ENCODE measurements around the gene TSHZ2. TPM values are rescaled to one million over a fixed set of nuclear protein-coding genes. Genes with fewer than 3 reads are reported as not detected.

The TSHZ2 gene
- total and polyA plus RNA-seq, 4 donors, result 0.93 to 8.8 (median 3.8) TPM

- Histone ChIP-seq H3K9ac (ENCODE audit: insufficient read depth in 1 of 2, low read length in 2 of 2) (no peak overlapping the region), H3K4me3 (no peak overlapping the region), H3K4me1 (ENCODE audit: control insufficient read depth in 5 of 5, insufficient read depth in 5 of 5, low read length in 5 of 5) (peaks cover 0 to 19% (median 8%) of the 10 kb centered on the region in 5 donors), H3K36me3 (ENCODE audit: control insufficient read depth in 4 of 4, insufficient read depth in 4 of 4, low read length in 4 of 4) (no peaks in the 10 kb centered on the region), H3K9me3 (ENCODE audit: control insufficient read depth in 4 of 4, insufficient read depth in 3 of 4, low read length in 3 of 4) (no peaks in the 10 kb centered on the region), H3K27me3 (ENCODE audit: control insufficient read depth in 3 of 3, insufficient read depth in 3 of 3, low read length in 2 of 3) (no peaks in the 10 kb centered on the region), H3K27ac (ENCODE audit: low read depth in 1 of 2, low read length in 1 of 2) (no peak overlapping the region)
- WGBS, 2 donors, result 87 to 88% methylated on average over 7 of the region's 7 CpGs
- DNase-seq (no peak), ATAC-seq (ENCODE audit: insufficient read depth, low FRiP score) (no peak)
- TF ChIP-seq CTCF (IDR thresholded peaks at IDR 0.05; ENCODE audit: control extremely low read depth, extremely low read depth), result no peak
These were observed 111.3 kb downstream of the TSHZ2 start for GRCh38 chr20:53083411-53083810.

GRCh38 chr20:53084408-53084997 is 112.3 kb downstream of the TSHZ2 start:
- H3K36me3 ChIP-seq (ENCODE audit: control insufficient read depth in 4 of 4, insufficient read depth in 4 of 4, low read length in 4 of 4), result no peaks in the 10 kb centered on the region
- no peak for ATAC-seq (ENCODE audit: insufficient read depth, low FRiP score)

GRCh38 chr20:53085720-53086119 is 113.6 kb downstream of the TSHZ2 start:
- no peak for ATAC-seq (ENCODE audit: insufficient read depth, low FRiP score)
- no peaks in the 10 kb centered on the region for H3K27me3 ChIP-seq (ENCODE audit: control insufficient read depth in 3 of 3, insufficient read depth in 3 of 3, low read length in 2 of 3)
- DNase-seq, result no peak
- no peaks in the 10 kb centered on the region for H3K9me3 ChIP-seq (ENCODE audit: control insufficient read depth in 4 of 4, insufficient read depth in 3 of 4, low read length in 3 of 4)
- no peaks in the 10 kb centered on the region for H3K36me3 ChIP-seq (ENCODE audit: control insufficient read depth in 4 of 4, insufficient read depth in 4 of 4, low read length in 4 of 4)
- 58 to 82% methylated on average over 5 of the region's 5 CpGs for WGBS, 2 donors
- H3K4me3 ChIP-seq, result no peak overlapping the region
- TF ChIP-seq CTCF (IDR thresholded peaks at IDR 0.05; ENCODE audit: control extremely low read depth, extremely low read depth), result no peak
- H3K4me1 ChIP-seq (ENCODE audit: control insufficient read depth in 5 of 5, insufficient read depth in 5 of 5, low read length in 5 of 5), result peaks cover 0 to 8% (median 4%) of the 10 kb centered on the region in 5 donors
- H3K27ac ChIP-seq (ENCODE audit: low read depth in 1 of 2, low read length in 1 of 2), result no peak overlapping the region
- no peak overlapping the region for H3K9ac ChIP-seq (ENCODE audit: insufficient read depth in 1 of 2, low read length in 2 of 2)

More at GRCh38 chr20:53084408-53084997, 112.3 kb downstream of the TSHZ2 start:
- H3K4me1 ChIP-seq (ENCODE audit: control insufficient read depth in 5 of 5, insufficient read depth in 5 of 5, low read length in 5 of 5), result peaks cover 0 to 8% (median 8%) of the 10 kb centered on the region in 5 donors
- H3K4me3 ChIP-seq, result no peak overlapping the region
- no peak overlapping the region for H3K27ac ChIP-seq (ENCODE audit: low read depth in 1 of 2, low read length in 1 of 2)
- no peak for DNase-seq
- H3K9ac ChIP-seq (ENCODE audit: insufficient read depth in 1 of 2, low read length in 2 of 2), result no peak overlapping the region
- H3K9me3 ChIP-seq (ENCODE audit: control insufficient read depth in 4 of 4, insufficient read depth in 3 of 4, low read length in 3 of 4), result no peaks in the 10 kb centered on the region
- no peaks in the 10 kb centered on the region for H3K27me3 ChIP-seq (ENCODE audit: control insufficient read depth in 3 of 3, insufficient read depth in 3 of 3, low read length in 2 of 3)
- no peak for TF ChIP-seq CTCF (IDR thresholded peaks at IDR 0.05; ENCODE audit: control extremely low read depth, extremely low read depth)
